A549 (cell line): ENCODE measurements around the gene ZCCHC17. TPM values are rescaled to one million over a fixed set of nuclear protein-coding genes. Genes with fewer than 3 reads are reported as not detected.

Experiments
- ATAC-seq, 2 experiments: fragments of 200-7000 bp in 1 of 2; fragments of >200 bp in 1 of 2; cut with Nextera tagmentation in 1 of 2; cut with Tn5 transposase in 1 of 2; 3 replicates each; pipeline versions ENCODE4 v1.8.0 to v1.9.1; 2018 to 2020; ENCODE audit warnings: mild to moderate bottlenecking in 1 of 2, moderate library complexity in 1 of 2
- CTCF ChIA-PET: fragments of 300-600 bp; sonication (Branson Sonifier 250); formaldehyde crosslinking; extraction: SDS; loops from one replicate; lab custom pipeline; 2021; ENCODE audit warnings: antibody characterized with exemption, inconsistent platforms; lab: Yijun Ruan, JAX
- POLR2A ChIA-PET: fragments of 350-600 bp; formaldehyde crosslinking; extraction: SDS; loops from one replicate; lab custom pipeline; 2021; ENCODE audit warnings: antibody characterized with exemption, inconsistent platforms; lab: Yijun Ruan, JAX
- DNase-seq, 2 experiments: peaks; one replicate each; pipeline versions ENCODE4 v3.0.0 to v3.0.0-alpha.2; 2011 to 2016; ENCODE audit warnings: low read depth in 1 of 2, low spot score in 1 of 2
- FAIRE-seq: peaks from 2 replicates; lab custom pipeline; 2011; peaks lifted over from hg19 to GRCh38; lab: Jason Lieb, UNC
- H3K27ac ChIP-seq, 2 experiments: fragments of >200 bp; sonication (Bioruptor Twin); formaldehyde crosslinking; 3 replicates each; pipeline ENCODE4 v1.5.1; 2016 to 2017
- H3K4me1 ChIP-seq: fragments of >200 bp; sonication (Bioruptor Twin); formaldehyde crosslinking; 3 replicates; pipeline ENCODE4 v1.6.1; 2016
- H3K4me2 ChIP-seq: fragments of >200 bp; sonication (Bioruptor Twin); formaldehyde crosslinking; 3 replicates; pipeline ENCODE4 v1.6.1; 2016
- H3K4me3 ChIP-seq: fragments of >200 bp; sonication (Bioruptor Twin); formaldehyde crosslinking; 3 replicates; pipeline ENCODE4 v1.5.1; 2016
- H3K9me3 ChIP-seq: fragments of >200 bp; sonication (Bioruptor Twin); formaldehyde crosslinking; 3 replicates; pipeline ENCODE4 v1.6.1; 2016
- CEBPB ChIP-seq, 2 experiments: fragments of >200 bp in 1 of 2; sonication (Bioruptor Twin) in 1 of 2; formaldehyde crosslinking in 1 of 2; IDR thresholded peaks; 2 replicates each; pipeline ENCODE4 v1.6.1; 2012 to 2016
- CHD2 ChIP-seq: fragments of 150-350 bp; IDR thresholded peaks from 2 replicates; pipeline ENCODE4 v1.6.1; 2014; ENCODE audit warnings: low read length; ENCODE audit not compliant: partially characterized antibody
- CHD4 ChIP-seq: fragments of 200-600 bp; sonication (generic); IDR thresholded peaks from 2 replicates; pipeline ENCODE4 v1.6.1; 2016; ENCODE audit warnings: antibody characterized with exemption, mild to moderate bottlenecking, borderline replicate concordance
- EHMT2 ChIP-seq: fragments of 200-600 bp; sonication (generic); IDR thresholded peaks from 2 replicates; pipeline ENCODE4 v1.6.1; 2016; ENCODE audit warnings: antibody characterized with exemption, low read depth, mild to moderate bottlenecking, moderate library complexity
- FOSB ChIP-seq: fragments of 250-450 bp; sonication (Bioruptor Pico); IDR thresholded peaks from 2 replicates; pipeline ENCODE4 v1.5.0; 2020; ENCODE audit warnings: mild to moderate bottlenecking, moderate library complexity
- FOXS1 ChIP-seq: fragments of 250-450 bp; sonication (Bioruptor Pico); IDR thresholded peaks from 2 replicates; pipeline ENCODE4 v1.5.0; 2020; ENCODE audit warnings: mild to moderate bottlenecking, moderate library complexity
- GATA3 ChIP-seq: IDR thresholded peaks from 2 replicates; pipeline ENCODE4 v1.6.1; 2012; ENCODE audit warnings: borderline replicate concordance
- HOXB5 ChIP-seq: fragments of 250-450 bp; sonication (Bioruptor Pico); IDR thresholded peaks from 2 replicates; pipeline ENCODE4 v1.5.0; 2020; ENCODE audit warnings: mild to moderate bottlenecking, moderate library complexity
- MAFK ChIP-seq: fragments of 450-650 bp; IDR thresholded peaks from 2 replicates; pipeline ENCODE4 v1.6.1; 2014; ENCODE audit not compliant: partially characterized antibody
- NPAS2 ChIP-seq: fragments of 250-450 bp; sonication (Bioruptor Pico); IDR thresholded peaks from 2 replicates; pipeline ENCODE4 v1.8.0; 2022; ENCODE audit warnings: mild to moderate bottlenecking, moderate library complexity, borderline replicate concordance
- NR3C1 ChIP-seq: fragments of >200 bp; sonication (Bioruptor Twin); formaldehyde crosslinking; IDR thresholded peaks from 3 replicates; pipeline ENCODE4 v1.6.1; 2017
- POLR2A ChIP-seq: IDR thresholded peaks from 2 replicates; pipeline ENCODE4 v1.6.1; 2012; ENCODE audit warnings: mild to moderate bottlenecking, low read length
- RAD21 ChIP-seq, 2 experiments: fragments of >200 bp in 1 of 2; sonication (Bioruptor Twin) in 1 of 2; formaldehyde crosslinking in 1 of 2; IDR thresholded peaks in 1 of 2; conservative IDR thresholded peaks in 1 of 2; 2 replicates in 1 of 2; 3 replicates in 1 of 2; pipeline ENCODE4 v1.6.1; 2012 to 2018; ENCODE audit warnings: inconsistent platforms in 1 of 2
- RARB ChIP-seq: fragments of 250-450 bp; sonication (Bioruptor Pico); IDR thresholded peaks from 2 replicates; pipeline ENCODE4 v1.8.0; 2021; ENCODE audit warnings: mild to moderate bottlenecking, moderate library complexity
- RCOR1 ChIP-seq: fragments of 150-350 bp; IDR thresholded peaks from 2 replicates; pipeline ENCODE4 v1.6.1; 2014; ENCODE audit warnings: antibody characterized with exemption, low read length, low read depth
- RFX5 ChIP-seq: fragments of 450-650 bp; IDR thresholded peaks from 2 replicates; pipeline ENCODE4 v1.7.1; 2014; ENCODE audit warnings: antibody characterized with exemption, mild to moderate bottlenecking, moderate library complexity
- SMC3 ChIP-seq: fragments of >200 bp; sonication (Bioruptor Twin); formaldehyde crosslinking; IDR thresholded peaks from 3 replicates; pipeline ENCODE4 v1.6.1; 2018; ENCODE audit warnings: inconsistent platforms
- TP53 ChIP-seq: fragments of 250-450 bp; sonication (Bioruptor Pico); IDR thresholded peaks from 2 replicates; pipeline ENCODE4 v1.5.0; 2021; ENCODE audit warnings: mild to moderate bottlenecking, moderate library complexity
- ZC3H11A ChIP-seq: fragments of 450-650 bp; IDR thresholded peaks from 2 replicates; pipeline ENCODE4 v1.6.1; 2014; ENCODE audit warnings: antibody characterized with exemption, mild to moderate bottlenecking
- ZNF302 ChIP-seq: fragments of 250-450 bp; sonication (Bioruptor Pico); IDR thresholded peaks from 2 replicates; pipeline ENCODE4 v1.9.0; 2021; ENCODE audit warnings: inconsistent platforms, mild to moderate bottlenecking, moderate library complexity
- ZSCAN20 ChIP-seq: fragments of 250-450 bp; sonication (Bioruptor Pico); IDR thresholded peaks from 2 replicates; pipeline ENCODE4 v1.8.0; 2022; ENCODE audit warnings: mild to moderate bottlenecking, moderate library complexity
- WGBS: methylation state at CpG from one replicate; pipeline ENCODE4 v1.1.6; 2017; ENCODE audit errors: missing lambda C conversion rate; 5-methylcytosine and 5-hydroxymethylcytosine counted together
- polyA plus RNA-seq, 4 experiments: library from polyadenylated mRNA; depleted of rRNA in 3 of 4; stranded (reverse); fragments of >200 nt; fragmentation: RNase III in 1 of 4; extraction: RNeasy Plus Mini Kit Qiagen cat#74134 plus additional on column Dnase treatment in 1 of 4; gene quantifications; 2 replicates in 3 of 4; 3 replicates in 1 of 4; pipeline ENCODE4 v1.2.3, GENCODE V29; 2011 to 2017
- TF ChIP-seq, protein P1 (sequence below): fragments of 250-450 bp; sonication (Bioruptor Pico); IDR thresholded peaks from 2 replicates; pipeline ENCODE4 v1.5.0; 2020; ENCODE audit warnings: low read depth, mild to moderate bottlenecking, moderate library complexity
- TF ChIP-seq, protein P2 (sequence below): fragments of 250-450 bp; sonication (Bioruptor Pico); IDR thresholded peaks from 2 replicates; pipeline ENCODE4 v1.5.0; 2021; ENCODE audit warnings: mild to moderate bottlenecking, moderate library complexity, borderline replicate concordance
- TF ChIP-seq, protein P3 (sequence below): IDR thresholded peaks from 2 replicates; pipeline ENCODE4 v1.6.1; 2012
- TF ChIP-seq, protein P4 (sequence below): fragments of 450-650 bp; IDR thresholded peaks from 2 replicates; pipeline ENCODE4 v1.6.1; 2014; ENCODE audit warnings: antibody characterized with exemption

Gene ZCCHC17
- polyA plus RNA-seq, 2 of the 4 experiments (the other 2 are of a cell fraction): 28.0 to 34.5 TPM

DNA sequence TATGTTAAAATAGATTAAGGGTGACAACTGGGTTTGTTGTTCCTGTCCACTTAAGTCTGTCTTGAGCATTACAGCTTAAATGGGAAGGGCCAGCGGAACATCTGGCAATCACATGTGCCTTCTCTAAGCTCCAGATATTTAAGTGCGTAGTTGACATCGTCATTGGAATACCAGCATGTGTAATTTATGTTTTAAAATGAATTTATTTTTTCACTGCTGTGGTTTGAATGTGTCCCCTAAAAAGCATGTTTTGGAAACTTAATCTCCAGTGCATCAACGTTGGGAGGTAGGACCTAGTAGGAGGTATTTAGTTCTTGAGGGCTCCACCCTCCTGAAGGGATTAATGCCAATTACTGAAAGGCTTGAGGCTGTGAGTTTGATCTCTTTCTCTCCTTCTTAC is 13.4 kb downstream of the ZCCHC17 start:
- FAIRE-seq (no peak), ATAC-seq (no peak), DNase-seq (no peak)
- CTCF ChIA-PET: interaction anchor here (0.8 kb wide), 1 partner anchor 146 kb away, joined by 3 read pairs; no protein-coding TSS in a partner anchor
- Histone ChIP-seq H3K27ac (no peak overlapping the region), H3K4me3 (no peak overlapping the region), H3K9me3 (no peaks in the 10 kb centered on the region), H3K4me1 (peaks cover 7% of the 10 kb centered on the region; the same call in 1 of the 3 replicates), H3K4me2 (no peak overlapping the region)
- no peak for TF ChIP-seq RCOR1
- no peak for TF ChIP-seq FOSB (CRISPR knock-in tag)
- no peak for TF ChIP-seq FOXS1 (CRISPR knock-in tag)
- no peak for TF ChIP-seq CHD4
- TF ChIP-seq HOXB5 (CRISPR knock-in tag): no peak
- no peak for TF ChIP-seq TP53 (CRISPR knock-in tag)
- no peak for TF ChIP-seq EHMT2
- 83% methylated on average over 4 of the region's 4 CpGs for WGBS
- POLR2A ChIA-PET: no interaction called here

DNA sequence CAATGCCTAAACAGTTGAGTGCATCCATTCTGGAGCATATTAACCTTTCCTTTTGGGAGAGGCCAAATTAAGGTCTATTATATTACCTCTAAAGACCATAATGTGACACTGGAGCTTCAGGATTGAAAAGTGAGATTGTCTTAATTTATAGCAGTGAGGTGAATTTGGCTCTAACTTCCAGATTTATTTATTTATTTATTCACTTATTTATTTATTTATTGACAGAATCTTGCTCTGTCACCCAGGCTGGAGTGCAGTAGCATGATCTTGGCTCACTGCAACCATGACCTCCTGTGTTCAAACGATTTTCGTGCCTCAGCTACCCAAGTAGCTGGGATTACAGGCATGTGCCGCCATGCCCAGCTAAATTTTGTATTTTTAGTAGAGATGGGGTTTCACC is 19.1 kb downstream of the ZCCHC17 start:
- POLR2A ChIA-PET: no interaction called here
- H3K4me3 ChIP-seq: no peak overlapping the region
- ATAC-seq (no peak), DNase-seq (no peak), FAIRE-seq (no peak)
- no peak overlapping the region for H3K27ac ChIP-seq
- WGBS: 85% methylated on average over 3 of the region's 3 CpGs
- CTCF ChIA-PET: interaction anchor here (1.0 to 1.2 kb wide), 2 partner anchors 19 to 132 kb away, joined by 3 to 4 read pairs; partner anchors contain the start of gene ZCCHC17
- H3K4me2 ChIP-seq: no peak overlapping the region
- H3K9me3 ChIP-seq: no peaks in the 10 kb centered on the region
- no peaks in the 10 kb centered on the region for H3K4me1 ChIP-seq
- peak; percentile 38; the same call in 1 of the 2 replicates for TF ChIP-seq ZC3H11A
- TF ChIP-seq RARB: no peak
- TF ChIP-seq, protein P1, sequence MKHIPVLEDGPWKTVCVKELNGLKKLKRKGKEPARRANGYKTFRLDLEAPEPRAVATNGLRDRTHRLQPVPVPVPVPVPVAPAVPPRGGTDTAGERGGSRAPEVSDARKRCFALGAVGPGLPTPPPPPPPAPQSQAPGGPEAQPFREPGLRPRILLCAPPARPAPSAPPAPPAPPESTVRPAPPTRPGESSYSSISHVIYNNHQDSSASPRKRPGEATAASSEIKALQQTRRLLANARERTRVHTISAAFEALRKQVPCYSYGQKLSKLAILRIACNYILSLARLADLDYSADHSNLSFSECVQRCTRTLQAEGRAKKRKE: no peak

DNA sequence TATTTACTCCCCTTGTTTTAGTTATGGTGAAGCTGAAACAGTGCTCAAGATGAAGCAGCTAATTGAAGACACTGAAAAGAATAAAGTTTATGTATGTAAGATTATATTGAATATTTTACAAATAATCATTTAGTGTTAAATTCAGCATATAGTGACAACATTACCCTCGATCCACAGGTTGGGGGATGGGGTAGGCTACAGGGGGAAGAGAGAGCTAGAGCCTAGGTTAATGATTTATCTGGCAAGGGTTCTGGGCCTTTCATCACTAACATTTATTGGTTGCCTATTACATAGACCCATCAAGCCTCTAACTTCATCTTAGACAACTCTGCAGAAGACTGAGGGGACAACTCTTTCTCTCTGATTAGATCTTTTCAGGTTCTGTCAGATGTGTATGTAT is 21.3 kb downstream of the ZCCHC17 start:
- Histone ChIP-seq H3K4me2 (no peak overlapping the region), H3K27ac (no peak overlapping the region), H3K4me1 (no peaks in the 10 kb centered on the region), H3K9me3 (no peaks in the 10 kb centered on the region), H3K4me3 (no peak overlapping the region)
- no peak for FAIRE-seq
- ChIA-PET CTCF (interaction anchor here (1.1 to 1.6 kb wide), 2 partner anchors 18 to 134 kb away, joined by 4 to 11 read pairs; no protein-coding TSS in a partner anchor), POLR2A (no interaction called here)
- ATAC-seq: no peak
- TF ChIP-seq ZSCAN20 (CRISPR knock-in tag) (no peak), SMC3 (no peak), GATA3 (no peak), FOSB (CRISPR knock-in tag) (no peak), RFX5 (no peak), CEBPB (IDR thresholded peaks at IDR 0.05) (no peak), NR3C1 (no peak)
- TF ChIP-seq, protein P2, sequence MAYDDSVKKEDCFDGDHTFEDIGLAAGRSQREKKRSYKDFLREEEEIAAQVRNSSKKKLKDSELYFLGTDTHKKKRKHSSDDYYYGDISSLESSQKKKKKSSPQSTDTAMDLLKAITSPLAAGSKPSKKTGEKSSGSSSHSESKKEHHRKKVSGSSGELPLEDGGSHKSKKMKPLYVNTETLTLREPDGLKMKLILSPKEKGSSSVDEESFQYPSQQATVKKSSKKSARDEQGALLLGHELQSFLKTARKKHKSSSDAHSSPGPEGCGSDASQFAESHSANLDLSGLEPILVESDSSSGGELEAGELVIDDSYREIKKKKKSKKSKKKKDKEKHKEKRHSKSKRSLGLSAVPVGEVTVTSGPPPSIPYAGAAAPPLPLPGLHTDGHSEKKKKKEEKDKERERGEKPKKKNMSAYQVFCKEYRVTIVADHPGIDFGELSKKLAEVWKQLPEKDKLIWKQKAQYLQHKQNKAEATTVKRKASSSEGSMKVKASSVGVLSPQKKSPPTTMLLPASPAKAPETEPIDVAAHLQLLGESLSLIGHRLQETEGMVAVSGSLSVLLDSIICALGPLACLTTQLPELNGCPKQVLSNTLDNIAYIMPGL (CRISPR knock-in tag): no peak
- TF ChIP-seq, protein P3, sequence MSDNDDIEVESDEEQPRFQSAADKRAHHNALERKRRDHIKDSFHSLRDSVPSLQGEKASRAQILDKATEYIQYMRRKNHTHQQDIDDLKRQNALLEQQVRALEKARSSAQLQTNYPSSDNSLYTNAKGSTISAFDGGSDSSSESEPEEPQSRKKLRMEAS: no peak
- 61% methylated on average over 1 of the region's 1 CpG for WGBS
- DNase-seq: no peak

DNA sequence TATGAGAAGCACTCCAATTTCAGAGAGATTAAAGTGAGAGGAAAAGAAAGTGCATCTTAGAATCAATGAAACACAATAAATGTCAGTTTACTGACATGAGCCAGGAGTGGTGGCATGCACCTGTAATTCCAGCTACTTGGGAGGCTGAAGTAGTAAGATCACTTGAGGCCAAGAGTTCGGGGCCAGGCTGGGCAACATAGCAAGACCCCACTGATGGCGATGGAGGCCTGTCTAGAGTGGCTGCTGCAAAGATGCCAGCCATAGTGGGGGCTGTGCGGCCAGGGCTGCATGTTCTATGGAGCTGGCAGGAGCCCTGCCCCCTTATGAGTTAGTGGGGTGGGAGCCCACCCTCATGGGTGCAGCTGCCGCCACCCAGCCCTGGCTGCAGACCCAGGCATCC is 27.3 kb downstream of the ZCCHC17 start:
- CTCF ChIA-PET: interaction anchor here (1.2 kb wide), 1 partner anchor 71 kb away, joined by 3 read pairs; no protein-coding TSS in a partner anchor

More for the DNA sequence above, 27.3 kb downstream of the ZCCHC17 start:
- Histone ChIP-seq H3K4me1 (no peaks in the 10 kb centered on the region; the same call in 2 of the 3 replicates), H3K4me2 (no peak overlapping the region), H3K4me3 (no peak overlapping the region), H3K9me3 (no peaks in the 10 kb centered on the region), H3K27ac (no peak overlapping the region)
- no peak for TF ChIP-seq ZNF302
- TF ChIP-seq RAD21 (conservative IDR thresholded peaks at IDR 0.05 in 1 of 2, IDR thresholded peaks at IDR 0.05 in 1 of 2): no peak
- no peak for TF ChIP-seq MAFK
- TF ChIP-seq CHD2: no peak
- no peak for TF ChIP-seq NPAS2 (CRISPR knock-in tag)
- no peak for TF ChIP-seq SMC3
- TF ChIP-seq, protein P4, sequence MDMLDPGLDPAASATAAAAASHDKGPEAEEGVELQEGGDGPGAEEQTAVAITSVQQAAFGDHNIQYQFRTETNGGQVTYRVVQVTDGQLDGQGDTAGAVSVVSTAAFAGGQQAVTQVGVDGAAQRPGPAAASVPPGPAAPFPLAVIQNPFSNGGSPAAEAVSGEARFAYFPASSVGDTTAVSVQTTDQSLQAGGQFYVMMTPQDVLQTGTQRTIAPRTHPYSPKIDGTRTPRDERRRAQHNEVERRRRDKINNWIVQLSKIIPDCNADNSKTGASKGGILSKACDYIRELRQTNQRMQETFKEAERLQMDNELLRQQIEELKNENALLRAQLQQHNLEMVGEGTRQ: no peak
- TF ChIP-seq POLR2A: no peak
- WGBS: 100% methylated on average over 3 of the region's 4 CpGs
- no peak for FAIRE-seq
- no peak for DNase-seq
- no peak for ATAC-seq
- POLR2A ChIA-PET: no interaction called here
